NCI-H748 treated with DMSO at 0.1 percent for 48 hours (cell line): ENCODE results near the gene UTP14C.
A peak's percentile ranks its signal among the peaks of the same experiment; 100 is the strongest.
"Not testable (repeated sequence)": the region's sequence is repeated elsewhere in the genome, so short reads cannot be mapped to it uniquely, and the experiment has no call there.

ENCODE experiments used
- DNase-seq: peaks from one replicate; lab custom pipeline; 2025; lab: John Stamatoyannopoulos, UW

The UTP14C gene

DNA sequence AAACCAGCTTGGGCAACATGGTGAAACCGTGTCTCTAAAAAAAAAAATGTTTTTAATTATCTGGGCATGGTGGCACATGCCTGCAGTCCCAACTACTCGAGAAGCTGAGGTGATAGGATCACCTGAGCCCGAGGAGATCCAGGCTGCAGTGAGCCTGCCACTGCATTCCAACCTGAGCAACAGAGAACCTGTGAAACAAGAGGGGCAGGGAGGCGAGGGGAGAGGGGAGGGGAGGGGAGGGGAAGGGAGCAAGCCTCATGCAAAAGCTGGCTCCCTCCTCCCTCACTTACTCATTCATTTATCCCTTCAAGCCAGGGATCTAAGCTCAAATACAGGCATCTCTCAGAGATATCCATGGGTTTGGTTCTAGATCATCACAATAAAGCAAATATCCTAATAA, 22.1 kb upstream of the UTP14C start:
- DNase-seq, result no peak

DNA sequence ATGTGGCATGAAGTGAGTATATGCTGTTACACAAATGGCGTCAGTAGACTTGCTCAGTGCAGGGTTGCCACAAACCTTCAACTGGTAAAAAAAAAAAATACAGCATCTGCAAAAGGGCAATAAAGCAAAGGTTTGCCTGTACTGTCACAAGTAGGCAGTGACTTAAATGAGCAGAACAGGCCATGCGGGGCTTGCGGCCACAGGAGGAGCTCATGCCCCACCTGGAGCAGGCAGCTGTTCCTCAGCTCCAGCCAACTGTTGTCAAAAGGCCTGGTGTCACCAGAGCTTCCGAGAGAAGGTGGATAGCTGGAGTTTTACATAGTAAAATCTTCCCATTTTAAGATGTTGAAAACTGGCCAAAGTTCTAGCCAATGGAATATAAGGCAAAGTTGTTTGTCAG, 20.9 kb upstream of the UTP14C start:
- no peak for DNase-seq

DNA sequence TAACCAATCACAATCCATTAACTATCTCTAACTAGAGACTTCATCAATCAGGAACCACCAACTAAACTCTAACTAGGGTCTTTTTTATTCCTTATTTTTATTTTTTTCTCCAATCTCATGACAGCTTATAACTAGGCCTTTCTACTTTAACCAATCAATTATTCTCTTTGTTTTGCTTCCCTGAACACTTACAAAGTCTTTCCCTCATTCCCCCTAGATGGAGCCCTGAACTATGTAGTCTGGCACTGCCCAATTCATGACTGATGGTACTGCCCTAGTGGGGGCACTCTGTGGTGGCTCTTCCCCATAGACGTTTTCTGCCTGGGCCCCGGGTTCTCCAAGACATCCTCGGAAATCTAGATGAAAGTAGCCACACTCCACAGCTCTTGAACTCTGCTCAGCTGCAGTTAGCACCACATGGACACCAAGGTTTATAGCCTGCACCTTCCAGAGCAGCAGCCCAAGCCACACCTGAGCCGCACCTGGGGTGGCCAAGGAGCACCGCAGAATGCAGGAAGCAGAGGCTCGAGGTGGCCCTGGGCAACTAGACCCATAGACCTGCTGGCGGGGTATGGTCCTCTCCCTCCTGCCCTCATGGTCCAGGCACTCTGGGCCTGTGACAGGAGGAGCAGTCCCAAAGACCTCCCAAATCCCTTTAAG, 19.9 kb upstream of the UTP14C start:
- no peak for DNase-seq

DNA sequence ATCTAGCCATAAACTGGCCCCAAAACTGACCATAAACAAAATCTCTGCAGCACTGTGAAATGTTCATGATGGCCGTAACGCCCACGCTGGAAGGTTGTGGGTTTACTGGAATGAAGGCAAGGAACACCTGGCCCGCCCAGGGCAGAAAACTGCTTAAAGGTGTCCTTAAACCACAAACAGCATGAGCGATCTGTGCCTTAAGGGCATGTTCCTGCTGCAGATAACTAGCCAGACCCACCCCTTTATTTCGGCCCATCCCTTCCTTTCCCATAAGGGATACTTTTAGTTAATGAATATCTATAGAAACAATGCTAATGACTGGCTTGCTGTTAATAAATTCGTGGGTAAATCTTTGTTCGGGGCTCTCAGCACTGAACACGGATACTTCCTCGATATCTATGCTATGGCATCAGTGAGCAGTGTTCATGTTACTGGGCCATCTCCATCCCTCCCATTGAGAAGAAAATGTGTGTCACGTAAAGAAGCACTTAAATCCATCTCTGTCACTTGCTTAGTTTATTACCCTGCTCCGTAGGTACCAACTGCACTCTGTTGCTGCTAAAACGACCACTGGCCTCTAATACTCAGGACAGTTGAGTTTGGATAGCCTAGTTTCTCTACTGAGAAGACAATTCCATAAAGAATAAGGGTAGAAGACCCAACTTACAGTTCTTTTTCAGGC, 18.5 kb upstream of the UTP14C start:
- no peak for DNase-seq

DNA sequence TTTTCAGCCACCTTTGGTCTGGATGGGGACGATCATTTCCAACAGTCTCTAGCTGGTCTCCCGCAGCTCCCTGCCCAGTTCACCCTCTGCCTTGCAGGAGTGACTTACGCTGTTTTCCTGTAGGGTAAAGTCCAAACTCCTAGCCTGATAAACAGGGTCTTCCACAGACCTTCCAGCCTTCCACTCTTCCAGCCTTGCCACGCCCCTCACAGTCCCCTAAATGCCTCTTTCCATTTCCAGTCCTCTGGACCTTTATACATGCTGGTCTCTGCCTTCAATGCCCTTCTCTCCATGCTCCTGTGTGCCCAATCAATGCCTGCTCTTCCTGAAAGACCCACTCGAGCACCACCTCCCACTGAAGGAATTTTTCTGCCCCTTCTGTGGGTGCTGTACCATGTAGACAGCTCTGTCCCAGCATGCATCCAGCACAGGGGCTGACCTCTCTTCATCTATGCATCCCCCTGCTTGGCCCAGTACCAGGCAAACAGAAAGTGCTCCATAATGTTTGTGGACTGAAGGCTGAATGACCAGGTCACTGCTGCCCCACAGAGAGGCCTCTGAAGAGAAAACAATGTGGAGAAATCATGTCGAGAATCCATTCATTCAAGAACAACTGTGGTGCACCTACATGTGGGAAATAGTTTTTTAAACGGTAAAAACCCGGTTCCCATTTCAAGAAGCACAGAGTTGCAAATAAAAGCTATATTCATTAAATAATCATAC, 17.8 kb upstream of the UTP14C start:
- no peak for DNase-seq

DNA sequence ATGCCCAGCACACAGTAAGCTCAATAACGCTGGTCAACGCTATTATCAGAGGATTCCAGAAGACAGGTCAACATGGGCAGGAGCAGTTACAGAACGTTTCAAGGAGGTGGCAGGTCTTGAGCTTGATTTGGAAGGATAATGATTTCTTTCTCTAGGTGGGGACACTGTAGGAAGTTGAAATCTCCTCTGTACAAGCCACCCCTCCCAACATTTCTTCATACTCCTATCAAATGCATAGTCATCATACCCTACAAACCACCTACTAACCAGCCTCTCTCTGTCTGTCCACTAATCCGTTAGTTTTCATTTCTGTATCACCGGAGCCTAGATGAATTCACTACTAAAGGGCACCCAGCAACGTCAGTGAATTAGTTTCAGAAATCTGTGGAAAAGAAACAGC, 14.5 kb upstream of the UTP14C start:
- no peak for DNase-seq

DNA sequence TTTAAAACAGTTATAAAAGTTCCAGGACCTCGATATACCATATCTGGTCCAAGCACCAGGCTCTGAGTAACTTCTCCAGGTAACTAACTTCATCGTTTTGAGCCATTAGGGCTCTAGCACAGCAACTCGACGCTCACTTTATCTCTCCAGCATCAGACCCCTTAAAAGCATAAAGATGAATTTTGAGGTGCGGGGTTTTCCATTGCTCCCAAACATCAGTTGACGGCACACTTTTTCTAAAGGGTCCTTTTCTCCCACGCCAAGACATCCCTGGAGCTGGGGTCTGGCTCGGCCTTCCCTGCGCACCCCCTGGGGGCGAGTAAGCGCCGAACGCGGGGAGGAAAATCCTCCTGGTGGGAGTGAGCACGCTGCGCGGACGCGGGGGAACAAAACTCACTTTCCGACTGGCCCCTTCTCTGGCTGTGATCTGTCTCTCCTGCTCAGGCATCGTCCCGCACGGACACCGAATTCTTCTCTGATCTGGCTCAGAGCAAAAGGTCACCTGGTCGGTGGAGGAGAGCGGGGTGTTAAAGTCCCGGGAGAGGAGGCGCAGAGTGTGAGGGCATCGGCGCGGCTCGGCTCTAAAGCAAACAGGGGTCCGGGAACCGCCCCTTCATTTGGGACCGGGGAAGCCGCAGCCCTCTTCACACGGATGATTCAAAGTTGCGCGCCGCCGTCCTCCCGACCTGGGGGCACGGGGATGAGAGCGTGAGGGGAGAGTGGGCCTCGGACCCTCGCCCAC, 13.4 kb upstream of the UTP14C start, which contains the start of gene ATP7B:
Gene ATP7B, minus strand, starts transcription at position 561 of the 742 bp plus-strand sequence. Its CDS starts 113 bp downstream, at position 448.
- peak; percentile 30 for DNase-seq

DNA sequence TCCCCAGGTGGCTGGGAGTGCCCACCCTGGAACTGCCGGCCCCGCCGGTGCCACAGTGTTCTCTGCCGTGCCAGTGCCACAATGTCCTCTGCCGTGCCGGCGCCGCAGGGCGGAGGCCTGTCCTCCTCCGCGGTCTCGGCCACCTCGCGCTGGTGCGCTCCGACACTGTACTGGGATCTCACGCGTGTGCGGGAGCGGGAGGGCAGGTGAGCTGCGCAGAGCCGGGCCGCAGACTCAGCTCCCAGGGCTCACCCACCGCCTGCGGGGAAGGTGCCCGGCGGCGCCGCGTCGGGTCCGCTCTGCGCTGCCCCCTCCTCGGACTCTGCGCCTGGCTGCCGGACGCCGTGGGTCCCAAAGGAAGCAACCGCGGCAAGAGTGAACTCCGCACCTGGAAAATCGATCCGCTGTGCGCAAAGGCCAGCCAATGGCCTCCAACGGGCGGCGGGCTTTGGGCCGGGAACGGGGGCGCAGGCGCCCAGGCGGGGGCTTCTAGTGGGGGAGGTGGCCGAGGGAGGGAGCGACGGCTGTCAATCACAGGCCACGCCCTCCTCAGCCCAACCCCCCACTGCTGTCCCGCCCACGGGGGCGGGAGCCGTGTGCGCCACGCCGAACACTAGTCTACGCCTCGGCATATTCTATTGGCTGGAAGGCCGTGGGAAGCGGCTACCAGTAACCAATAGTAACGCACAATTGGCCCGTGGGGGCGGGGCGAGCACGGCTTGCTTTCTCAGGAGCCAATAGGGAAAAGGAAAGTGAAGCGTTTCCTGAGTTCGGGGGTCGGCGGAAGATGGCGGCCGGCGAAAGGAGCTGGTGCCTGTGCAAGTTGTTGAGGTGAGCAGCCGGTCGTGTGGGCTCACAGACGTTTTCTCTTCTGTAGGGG, 12.6 kb upstream of the UTP14C start, which contains the start of gene ALG11:
Gene ALG11, plus strand, starts transcription at position 767 of the 880 bp plus-strand sequence. Its CDS starts 21 bp downstream, at position 788.
- peak; percentile 94 for DNase-seq

DNA sequence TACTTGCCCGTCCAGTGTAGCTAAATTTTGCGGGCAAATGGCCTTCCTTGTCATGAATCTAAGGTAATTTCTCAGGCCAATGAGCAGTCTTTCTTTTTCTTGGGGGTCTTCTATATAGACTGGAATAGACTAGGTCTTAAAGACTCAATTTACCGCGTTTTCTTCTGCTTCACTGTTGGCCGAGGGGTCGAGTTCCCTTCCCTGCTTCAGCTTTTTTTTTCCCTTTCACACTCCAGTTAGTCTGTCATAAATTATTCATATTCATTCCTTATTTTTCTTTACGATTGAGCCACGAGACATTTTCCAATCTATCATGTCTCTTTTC, 12.0 kb upstream of the UTP14C start:
- DNase-seq, result no peak

DNA sequence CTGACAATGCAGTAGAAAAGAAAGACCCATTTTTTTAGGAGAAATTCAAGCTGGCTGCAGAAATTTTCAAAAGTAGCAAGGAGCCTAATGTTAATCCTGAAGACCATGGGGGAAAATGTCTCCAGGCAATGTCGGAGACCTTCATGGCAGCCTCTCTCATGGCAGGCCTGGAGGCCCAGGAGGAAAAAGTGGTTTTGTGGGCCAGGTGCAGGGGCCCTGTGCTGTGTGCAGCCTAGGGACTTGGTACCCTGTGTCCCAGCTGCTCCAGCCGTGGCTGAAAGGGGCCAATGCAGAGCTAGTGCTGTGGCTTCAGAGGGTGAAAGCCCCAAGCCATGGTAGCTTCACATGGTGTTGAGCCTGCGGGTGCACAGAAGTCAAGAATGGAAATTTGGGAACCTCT, 8.2 kb upstream of the UTP14C start:
- DNase-seq, result no peak

DNA sequence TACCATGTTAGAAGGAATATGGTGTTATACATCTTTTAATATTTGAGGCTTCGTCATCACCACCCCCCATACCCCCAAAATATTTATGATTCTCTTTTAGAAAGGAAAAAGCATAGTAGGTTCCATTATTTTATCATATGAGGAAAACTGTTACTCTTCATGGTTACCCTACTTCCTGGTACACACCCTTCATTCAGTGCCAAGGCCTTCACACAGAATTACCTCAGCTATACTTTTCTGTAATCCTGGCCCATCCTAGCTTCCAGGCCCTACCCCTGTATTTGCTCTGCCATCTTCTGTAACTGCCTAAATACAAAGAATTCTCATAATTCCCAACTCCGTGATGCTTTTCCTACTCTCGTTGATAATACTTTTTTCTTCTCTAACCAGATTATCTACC, 4.3 kb upstream of the UTP14C start:
- no peak for DNase-seq

DNA sequence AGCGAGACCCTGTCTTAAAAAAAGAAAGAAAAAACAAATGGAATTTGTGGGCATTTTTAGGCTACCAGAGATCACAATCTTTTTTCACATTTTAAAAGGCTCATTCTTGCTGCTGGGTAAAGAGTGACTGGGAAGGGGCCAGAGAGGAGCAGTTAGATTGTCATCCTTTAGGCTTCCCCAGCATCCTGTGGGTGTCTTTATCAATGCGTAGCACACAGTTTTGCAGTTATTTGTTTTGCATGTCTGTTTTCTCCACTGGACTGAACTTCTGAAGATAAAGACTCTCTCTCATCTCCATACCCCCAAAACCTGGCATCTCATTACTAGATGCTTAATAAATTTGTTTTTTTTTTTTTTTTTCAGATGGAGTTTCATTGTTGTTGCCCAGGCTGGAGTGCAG, 2.1 kb upstream of the UTP14C start:
- no peak for DNase-seq

DNA sequence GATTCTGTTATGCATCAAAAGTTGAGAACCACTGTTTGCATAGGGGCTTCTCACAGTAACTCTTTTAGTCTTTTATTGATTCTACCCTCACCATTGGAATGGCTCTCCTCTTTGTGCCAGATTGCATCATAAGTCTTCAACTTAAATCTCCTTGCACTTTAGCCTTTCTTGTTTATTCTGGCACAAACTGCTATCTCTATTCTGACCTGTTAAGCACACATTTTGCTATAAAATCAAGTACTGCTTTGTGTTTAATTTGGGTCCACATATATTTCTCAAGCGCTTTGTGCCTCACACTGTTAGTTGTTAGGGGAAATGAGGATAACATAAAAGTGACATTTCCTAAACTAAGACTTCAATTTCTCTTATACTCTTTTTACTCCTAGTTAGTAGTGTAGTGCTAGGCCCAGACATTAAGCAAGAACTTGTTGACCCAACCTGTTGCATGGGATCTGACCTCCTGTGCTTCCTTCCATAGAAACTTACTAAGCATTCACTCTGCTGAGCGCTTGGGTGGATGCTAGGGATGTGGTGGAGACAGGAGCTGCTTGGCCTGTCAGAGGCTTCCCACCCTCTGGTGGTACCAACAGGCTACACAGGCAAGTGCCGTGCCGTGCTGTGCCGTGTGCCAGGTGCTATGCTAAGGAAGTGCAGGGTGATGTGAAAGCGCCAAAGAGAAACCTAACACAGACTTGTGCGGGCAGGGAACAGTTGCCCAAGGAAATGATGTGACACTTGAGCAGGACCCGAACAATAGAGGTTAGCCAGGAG, 1.2 kb downstream of the UTP14C start:
- no peak for DNase-seq

DNA sequence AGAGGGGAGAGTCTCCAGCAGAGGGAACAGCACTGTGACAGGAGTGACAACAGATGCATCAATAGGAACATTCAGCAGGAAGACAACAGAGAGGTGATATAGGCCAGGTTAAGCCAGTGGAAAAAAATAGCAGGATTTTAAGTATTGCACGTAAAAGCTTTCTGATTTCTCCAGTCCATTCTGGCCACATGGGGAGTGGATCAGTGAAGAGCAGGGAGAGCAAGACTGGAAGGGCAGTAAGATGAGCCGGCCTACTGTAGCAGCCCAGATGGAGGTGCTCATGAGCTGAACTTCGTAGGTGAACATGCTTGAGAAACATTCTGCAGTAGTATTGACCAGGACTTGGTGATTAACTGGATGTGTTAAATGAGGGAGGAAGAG, 1.7 kb downstream of the UTP14C start:
- DNase-seq, result no peak

DNA sequence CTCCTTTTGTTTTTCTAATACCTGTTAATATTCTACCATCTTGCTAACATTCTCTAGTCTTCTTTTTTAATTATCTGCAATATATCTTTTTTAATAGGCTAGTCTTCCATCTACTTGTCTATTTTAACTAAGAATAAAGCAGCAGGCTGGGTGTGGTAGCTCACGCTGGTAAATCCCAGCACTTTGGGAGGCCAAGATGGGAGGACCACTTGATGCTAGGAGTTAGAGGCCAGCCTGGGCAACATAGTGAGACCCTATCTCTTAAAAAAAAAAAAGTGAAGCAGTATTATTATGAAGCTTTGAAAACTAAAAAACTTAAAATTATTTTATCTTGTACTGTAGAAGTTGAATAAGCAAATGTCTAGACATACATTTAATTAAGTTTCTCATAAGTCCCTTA, 3.3 kb downstream of the UTP14C start:
- no peak for DNase-seq

DNA sequence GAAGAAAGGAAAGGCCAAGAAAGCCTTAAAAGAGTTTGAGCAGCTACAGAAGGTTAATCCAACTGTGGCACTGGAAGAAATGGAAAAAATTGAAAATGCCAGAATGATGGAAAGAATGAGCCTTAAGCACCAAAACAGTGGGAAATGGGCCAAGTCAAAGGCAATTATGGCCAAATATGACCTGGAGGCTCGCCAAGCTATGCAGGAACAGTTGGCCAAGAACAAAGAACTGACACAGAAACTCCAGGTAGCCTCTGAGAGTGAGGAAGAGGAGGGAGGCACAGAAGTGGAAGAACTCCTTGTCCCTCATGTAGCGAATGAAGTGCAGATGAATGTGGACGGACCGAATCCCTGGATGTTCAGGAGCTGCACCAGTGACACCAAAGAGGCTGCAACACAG, 5.1 kb downstream of the UTP14C start:
- DNase-seq, result no peak

DNA sequence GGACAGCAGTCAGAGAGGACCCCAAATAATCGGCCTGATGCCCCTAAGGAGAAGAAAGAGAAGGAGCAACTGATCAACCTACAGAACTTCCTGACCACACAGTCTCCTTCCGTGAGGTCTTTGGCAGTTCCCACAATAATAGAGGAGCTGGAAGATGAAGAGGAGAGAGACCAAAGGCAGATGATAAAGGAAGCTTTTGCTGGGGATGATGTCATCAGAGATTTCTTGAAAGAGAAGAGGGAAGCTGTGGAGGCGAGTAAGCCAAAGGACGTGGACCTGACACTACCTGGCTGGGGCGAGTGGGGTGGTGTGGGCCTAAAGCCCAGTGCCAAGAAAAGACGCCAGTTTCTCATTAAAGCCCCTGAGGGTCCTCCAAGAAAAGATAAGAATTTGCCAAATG, 5.9 kb downstream of the UTP14C start:
- DNase-seq, result not testable (repeated sequence)

DNA sequence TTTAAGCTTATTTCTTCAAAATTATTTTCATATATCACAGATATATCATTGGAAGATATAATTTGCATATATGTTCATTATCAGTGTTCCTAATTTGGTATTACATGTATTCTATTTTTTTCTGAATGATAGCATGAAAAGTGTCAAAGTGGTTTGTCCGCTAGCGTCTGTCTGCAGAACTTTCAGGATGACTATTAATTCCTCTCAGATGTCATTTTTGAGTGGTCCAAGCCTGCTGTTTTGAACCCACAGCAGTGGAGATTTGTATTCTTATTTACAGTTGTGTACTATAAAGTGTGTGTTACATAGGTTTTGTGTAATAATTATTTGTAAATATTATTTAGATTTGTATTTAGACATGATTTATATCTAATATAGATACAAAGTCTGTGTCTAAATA, 8.5 kb downstream of the UTP14C start:
- no peak for DNase-seq

DNA sequence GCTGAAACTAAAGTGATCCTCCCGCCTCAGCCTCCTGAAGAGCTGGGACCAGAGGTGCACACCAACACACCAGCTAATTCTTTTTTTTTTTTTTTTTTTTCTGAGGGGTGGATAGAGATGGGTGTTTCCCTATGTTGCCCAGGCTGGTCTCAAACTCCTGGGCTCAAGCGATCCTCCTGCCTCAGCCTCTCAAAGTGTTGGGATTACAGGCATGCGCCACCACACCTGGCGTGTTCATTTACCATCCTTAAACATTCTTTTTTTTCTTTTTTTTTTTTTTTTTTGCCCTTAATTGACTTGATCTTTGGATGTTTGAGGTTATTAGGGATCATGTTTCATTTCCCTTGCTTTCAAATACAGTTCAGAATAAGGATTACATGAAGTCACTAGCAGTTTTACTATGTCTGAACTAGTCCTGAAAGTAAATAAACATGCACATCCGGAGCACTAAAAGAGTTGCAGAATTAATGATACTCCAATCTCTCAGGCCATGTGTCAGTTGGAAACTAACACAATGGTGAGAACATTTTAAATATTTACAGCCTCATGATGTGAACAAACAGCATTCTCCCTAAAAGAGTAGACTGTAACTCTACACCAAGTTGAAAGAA, 10.2 kb downstream of the UTP14C start:
- DNase-seq, result peak; percentile 86

DNA sequence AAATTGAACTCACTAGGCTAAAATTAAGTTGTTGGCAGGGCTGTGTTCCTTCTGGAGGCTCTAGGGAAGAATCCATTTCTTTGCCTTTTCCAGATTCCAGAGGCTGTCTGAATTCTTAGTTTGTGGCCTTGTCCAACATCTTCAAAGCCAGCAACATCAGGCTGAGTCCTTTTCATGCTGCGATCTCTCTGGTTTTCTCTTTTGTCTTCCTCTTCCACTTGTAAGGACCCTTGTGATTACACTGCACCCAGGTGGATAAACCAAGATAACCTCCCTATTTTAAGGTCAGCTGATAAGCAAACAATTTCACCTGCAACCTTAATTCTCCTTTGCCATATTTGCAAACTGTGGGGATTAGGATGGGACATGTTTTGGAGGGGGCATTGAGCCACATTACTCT, 11.5 kb downstream of the UTP14C start:
- peak; percentile 23 for DNase-seq
